ENCODE measurements around the gene AK2.

DNA sequence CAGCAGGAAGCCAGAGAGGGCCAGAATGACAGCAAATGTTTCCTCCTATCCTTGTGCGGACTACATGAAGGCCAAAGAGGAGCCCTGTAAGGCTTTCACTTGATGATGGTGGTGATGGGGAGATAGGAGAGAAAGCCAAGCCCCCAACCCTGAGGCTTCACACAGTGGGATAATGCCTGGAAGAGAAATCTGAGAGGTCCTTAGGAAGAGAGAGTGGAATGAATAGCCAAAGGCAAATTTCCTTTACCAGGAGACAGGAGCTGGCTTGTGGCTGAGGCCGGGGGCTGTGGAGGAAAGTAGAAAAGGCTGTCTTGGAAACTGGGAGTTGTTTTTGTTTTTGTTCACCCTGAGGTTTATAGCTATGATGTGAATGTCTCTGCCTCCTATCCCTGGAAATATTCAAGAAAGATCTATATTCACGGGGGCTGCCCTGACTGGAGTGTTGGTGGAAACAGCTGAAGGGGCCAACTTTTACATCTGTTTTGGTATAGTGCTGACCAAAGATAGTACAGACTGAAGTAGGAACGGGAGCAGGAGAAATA is 59.1 kb downstream of the AK2 start:
- TF ChIP-seq, protein P1, sequence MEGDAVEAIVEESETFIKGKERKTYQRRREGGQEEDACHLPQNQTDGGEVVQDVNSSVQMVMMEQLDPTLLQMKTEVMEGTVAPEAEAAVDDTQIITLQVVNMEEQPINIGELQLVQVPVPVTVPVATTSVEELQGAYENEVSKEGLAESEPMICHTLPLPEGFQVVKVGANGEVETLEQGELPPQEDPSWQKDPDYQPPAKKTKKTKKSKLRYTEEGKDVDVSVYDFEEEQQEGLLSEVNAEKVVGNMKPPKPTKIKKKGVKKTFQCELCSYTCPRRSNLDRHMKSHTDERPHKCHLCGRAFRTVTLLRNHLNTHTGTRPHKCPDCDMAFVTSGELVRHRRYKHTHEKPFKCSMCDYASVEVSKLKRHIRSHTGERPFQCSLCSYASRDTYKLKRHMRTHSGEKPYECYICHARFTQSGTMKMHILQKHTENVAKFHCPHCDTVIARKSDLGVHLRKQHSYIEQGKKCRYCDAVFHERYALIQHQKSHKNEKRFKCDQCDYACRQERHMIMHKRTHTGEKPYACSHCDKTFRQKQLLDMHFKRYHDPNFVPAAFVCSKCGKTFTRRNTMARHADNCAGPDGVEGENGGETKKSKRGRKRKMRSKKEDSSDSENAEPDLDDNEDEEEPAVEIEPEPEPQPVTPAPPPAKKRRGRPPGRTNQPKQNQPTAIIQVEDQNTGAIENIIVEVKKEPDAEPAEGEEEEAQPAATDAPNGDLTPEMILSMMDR (conservative IDR thresholded peaks at IDR 0.05 in 1 of 2, IDR thresholded peaks at IDR 0.05 in 1 of 2; ENCODE audit: low read depth in 1 of 2, low read length in 2 of 2) = no peak
- TF ChIP-seq EZH2 (IDR thresholded peaks at IDR 0.05; ENCODE audit: low read length, missing control alignments) = no peak

Data from fibroblast of lung (primary cell).